ENCODE results near the gene SLC7A1. TPM values are rescaled to one million over a fixed set of nuclear protein-coding genes. Genes with fewer than 3 reads are reported as not detected.

SLC7A1 gene
- total RNA-seq, 1 experiment from 2014 or later = 15.9 TPM

- no peak for DNase-seq (ENCODE audit: low read depth)
Observed at GRCh38 chr13:29489650-29490560, 105.6 kb downstream of the SLC7A1 start.

DNA sequence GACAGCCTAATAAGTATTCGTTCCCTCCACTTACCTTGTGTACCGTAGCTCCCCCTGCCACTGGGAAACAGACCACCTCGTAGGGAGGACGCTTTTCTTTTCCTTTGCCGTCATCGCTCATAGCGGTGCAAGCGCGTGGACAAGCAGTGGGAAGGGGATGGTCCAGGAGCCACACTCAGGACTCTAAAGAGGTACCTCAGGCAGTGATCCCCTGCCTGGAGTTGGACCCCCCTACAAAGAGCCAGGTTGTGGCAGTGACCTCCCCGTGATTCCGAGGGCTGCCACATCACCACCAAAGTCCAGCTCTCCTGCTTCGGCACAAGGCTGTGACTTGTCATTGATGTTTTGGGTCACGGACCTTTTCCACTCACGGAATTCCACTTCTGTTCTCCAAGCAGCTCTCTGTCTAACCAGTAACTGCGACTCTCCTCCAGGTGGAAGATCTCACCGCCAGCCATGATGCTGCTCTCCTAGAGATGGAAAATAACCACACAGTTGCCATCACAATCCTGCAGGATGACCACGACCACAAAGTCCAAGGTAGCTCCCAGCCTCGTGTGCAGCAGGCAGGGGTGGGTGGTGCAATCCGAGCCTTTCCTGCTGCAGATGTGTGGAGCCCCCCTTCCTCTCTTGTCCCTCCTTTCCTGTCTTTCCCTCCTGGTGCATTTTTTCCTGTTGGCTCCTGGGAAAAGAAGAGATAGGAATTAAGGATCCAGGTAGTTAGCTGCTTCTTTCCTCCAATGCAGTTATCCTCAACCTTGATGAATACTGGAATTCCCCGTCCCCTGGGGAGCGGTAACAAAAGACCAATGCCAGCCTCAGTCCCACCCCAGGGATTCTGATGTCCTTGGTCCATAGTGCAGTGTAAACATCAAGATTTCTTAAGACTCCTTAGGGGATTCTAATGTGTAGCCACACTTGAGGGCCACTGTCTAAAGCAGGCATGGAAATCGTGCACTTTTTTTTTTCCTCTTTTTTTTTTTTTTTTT, 107.7 kb downstream of the SLC7A1 start:
- no peak for DNase-seq (ENCODE audit: low read depth)

DNA sequence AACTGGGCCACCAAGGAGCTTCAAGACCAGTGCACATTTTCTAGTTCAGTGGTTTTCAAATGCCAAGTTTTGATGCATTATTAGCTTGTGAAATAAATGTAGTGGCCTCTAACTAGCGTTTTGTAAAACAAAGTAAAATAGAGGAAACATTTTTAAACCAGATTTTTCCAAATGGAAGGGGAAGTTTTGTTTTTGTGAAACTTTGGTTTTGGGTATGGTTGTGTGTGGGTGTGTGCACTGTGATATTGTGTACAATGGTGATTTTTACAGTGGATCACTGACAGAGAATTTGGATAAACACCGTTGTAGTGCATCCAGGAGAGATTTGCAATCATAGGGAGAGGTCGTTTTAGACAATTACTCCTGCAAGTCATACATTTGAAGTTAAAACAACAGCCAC, 108.9 kb downstream of the SLC7A1 start:
- no peak for DNase-seq (ENCODE audit: low read depth)

DNA sequence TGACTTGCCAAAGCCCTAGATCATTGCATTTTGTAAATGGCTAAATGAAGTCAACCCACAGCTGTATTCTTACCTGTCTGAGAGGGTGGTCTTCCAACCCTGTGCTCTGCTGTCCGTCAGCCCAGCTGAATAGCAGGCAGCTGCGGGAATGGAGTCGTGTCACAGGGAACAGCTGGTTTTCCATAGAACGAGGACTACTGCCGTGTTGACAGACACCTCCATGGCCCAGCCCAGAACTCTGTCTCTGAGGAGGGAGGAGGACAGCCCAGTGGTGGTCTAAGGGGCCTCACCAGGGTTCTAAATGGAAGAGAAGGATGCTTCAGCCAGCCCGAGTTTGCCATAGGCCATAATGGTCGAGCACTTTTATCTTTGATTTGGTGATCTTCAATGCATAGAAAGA, 110.7 kb downstream of the SLC7A1 start:
- no peak for DNase-seq (ENCODE audit: low read depth)

GRCh38 chr13:29484236-29484635, 111.3 kb downstream of the SLC7A1 start:
- DNase-seq (ENCODE audit: low read depth) = no peak

- DNase-seq (ENCODE audit: low read depth) = no peak
Observed at GRCh38 chr13:29483623-29484022, 111.9 kb downstream of the SLC7A1 start.

DNA sequence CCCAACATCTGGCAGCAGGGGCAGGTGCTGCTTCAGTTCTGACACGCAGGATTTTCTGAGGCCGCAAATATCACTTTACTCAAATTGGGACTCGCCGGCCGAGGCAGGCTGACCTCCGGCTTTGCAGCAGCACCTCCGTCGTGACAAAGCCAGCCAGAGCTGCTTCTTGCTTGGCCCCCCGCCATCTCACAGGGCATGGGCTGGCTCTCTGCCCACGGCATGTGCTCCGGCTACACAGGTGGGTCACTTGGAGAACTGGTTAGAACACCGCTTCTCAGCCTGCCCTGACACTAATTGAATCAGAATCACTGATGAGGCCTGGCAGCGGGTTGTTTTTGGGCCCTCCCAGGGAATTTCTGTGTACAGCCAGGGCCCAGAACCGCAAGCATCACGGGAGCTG, 112.3 kb downstream of the SLC7A1 start:
- no peak for DNase-seq (ENCODE audit: low read depth)

DNA sequence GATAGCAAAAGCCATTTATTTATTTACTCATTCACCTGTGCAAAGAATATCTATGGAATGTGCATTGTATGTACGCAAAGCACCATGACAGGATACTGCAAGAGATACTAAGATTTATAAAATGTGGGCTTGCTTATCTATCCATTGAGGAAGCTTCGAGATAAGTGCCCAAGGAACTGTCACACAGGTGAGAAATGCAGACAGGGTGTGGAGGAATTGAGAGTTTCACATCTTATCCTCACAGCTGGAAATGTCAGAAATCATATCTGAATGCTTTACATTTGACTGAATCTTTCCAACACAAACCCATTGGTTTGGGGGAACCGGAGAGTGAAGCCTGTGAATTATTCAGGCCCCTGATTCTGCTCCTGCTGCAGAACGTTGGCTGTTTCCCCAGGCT, 113.0 kb downstream of the SLC7A1 start:
- DNase-seq (ENCODE audit: low read depth) = no peak

GRCh38 chr13:29481603-29482002, 113.9 kb downstream of the SLC7A1 start:
- no peak for DNase-seq (ENCODE audit: low read depth)

GRCh38 chr13:29480893-29481525, 114.5 kb downstream of the SLC7A1 start:
- no peak for DNase-seq (ENCODE audit: low read depth)

GRCh38 chr13:29479716-29480492, 115.6 kb downstream of the SLC7A1 start:
- no peak for DNase-seq (ENCODE audit: low read depth)

- no peak for DNase-seq (ENCODE audit: low read depth)
Observed at GRCh38 chr13:29476046-29476445, 119.4 kb downstream of the SLC7A1 start.

- peak; percentile 77 for DNase-seq (ENCODE audit: low read depth)
Observed at GRCh38 chr13:29474991-29475390, 120.5 kb downstream of the SLC7A1 start.

- DNase-seq (ENCODE audit: low read depth) = no peak
Observed at GRCh38 chr13:29473166-29473565, 122.3 kb downstream of the SLC7A1 start.

GRCh38 chr13:29472332-29472961, 123.0 kb downstream of the SLC7A1 start:
- DNase-seq (ENCODE audit: low read depth) = peak; percentile 49

GRCh38 chr13:29471551-29471950, 123.9 kb downstream of the SLC7A1 start:
- DNase-seq (ENCODE audit: low read depth) = no peak

DNA sequence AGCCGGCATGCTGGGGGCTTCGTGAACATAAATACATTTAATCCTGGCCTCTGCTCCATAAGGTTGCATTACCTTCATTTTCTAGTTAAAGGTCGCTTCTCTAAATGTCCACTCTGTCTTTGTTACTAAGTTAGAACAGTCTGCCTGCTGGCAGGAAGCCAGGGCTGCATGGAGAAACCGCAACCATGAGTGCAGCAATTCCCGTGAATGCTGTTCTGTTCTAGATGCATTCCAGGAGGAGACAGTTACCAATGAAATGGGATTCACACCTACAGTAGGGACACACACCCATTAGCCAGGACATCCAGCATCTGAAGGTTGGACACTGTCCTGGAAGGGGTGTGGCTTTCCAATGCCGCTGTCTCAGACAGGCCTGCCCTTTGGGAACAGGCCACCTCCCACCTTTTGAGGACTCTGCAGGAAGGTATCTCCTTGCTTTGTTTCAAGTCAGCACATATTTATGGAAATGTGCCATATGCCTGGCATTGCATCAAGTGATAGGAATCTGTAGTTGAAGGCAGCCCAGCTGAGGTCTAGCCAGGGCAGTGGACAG, 129.7 kb downstream of the SLC7A1 start:
- DNase-seq (ENCODE audit: low read depth) = peak; percentile 72

DNA sequence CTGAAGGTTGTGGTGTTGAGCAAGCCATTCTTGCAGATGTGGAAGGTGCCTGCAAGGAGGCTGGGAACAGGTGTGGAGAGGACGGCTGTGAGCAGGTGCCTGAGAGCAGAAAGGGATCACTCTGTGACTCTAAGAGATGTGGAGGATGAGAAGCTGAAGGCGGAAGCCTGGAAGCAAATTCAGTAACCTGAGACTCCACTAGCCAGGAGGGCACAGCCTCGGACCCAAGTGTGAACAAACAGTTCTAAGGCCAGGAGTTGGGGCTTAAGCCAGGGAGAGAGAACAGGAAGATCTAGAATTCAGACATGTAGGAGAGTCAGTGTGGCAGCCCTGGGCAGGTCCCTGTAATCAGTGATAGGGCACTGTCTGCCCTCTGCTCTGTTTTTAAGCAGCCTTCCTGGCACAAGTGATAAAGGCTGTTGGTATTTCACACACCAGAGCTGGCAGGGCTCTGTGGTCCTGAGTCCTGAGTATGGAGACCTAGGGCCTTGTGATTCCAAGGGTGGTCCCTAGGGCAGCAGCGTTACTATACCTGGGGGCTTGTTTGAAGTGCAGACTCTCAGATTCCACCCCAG, 131.3 kb downstream of the SLC7A1 start:
- no peak for DNase-seq (ENCODE audit: low read depth)

- DNase-seq (ENCODE audit: low read depth) = no peak
Observed at GRCh38 chr13:29459813-29460355, 135.6 kb downstream of the SLC7A1 start.

All from M059J (cell line).